ENCODE data around the gene NUP37.
A peak's percentile ranks its signal among the peaks of the same experiment; 100 is the strongest.
"Not testable (repeated sequence)": the region's sequence is repeated elsewhere in the genome, so short reads cannot be mapped to it uniquely, and the experiment has no call there.

Gene NUP37

GRCh38 chr12:102119674-102120563, at the start of gene NUP37, which contains the start of gene PARPBP:
Gene NUP37 (minus strand): TSS chr12:102120114. CDS start chr12:102118518, 1,596 bp downstream.
Gene PARPBP (plus strand): TSS chr12:102120183. CDS start chr12:102123889, 3,706 bp downstream.
- Mint-ChIP-seq H3K4me3 (peak within 1 kb of the TSS; percentile 90), H3K27ac (peak within 1 kb of the TSS; percentile 91), H3K27me3 (no peaks in the 10 kb centered on the region), H3K36me3 (ENCODE audit: low read depth) (peaks cover 14% of the 10 kb centered on the region), H3K9me3 (no peaks in the 10 kb centered on the region), H3K4me1 (ENCODE audit: low read depth) (peaks cover 21% of the 10 kb centered on the region)
- intact Hi-C loops (cut with micrococcal nuclease): loop anchor here (1.0 kb wide), 1 partner anchor 58 kb away; no protein-coding TSS in a partner anchor

- H3K9me3 Mint-ChIP-seq: no peaks in the 10 kb centered on the region
- no peak overlapping the region for H3K4me3 Mint-ChIP-seq
- no peaks in the 10 kb centered on the region for H3K27me3 Mint-ChIP-seq
- no peak overlapping the region for H3K27ac Mint-ChIP-seq
- intact Hi-C loops (cut with micrococcal nuclease): no loop called here
- peaks cover 15% of the 10 kb centered on the region for H3K4me1 Mint-ChIP-seq (ENCODE audit: low read depth)
- H3K36me3 Mint-ChIP-seq (ENCODE audit: low read depth): no peaks in the 10 kb centered on the region
Measured at GRCh38 chr12:102167821-102168604, 48.1 kb upstream of the NUP37 start.

- Mint-ChIP-seq H3K4me3 (no peak overlapping the region), H3K4me1 (ENCODE audit: low read depth) (peaks cover 7% of the 10 kb centered on the region), H3K36me3 (ENCODE audit: low read depth) (no peaks in the 10 kb centered on the region), H3K27me3 (no peaks in the 10 kb centered on the region), H3K9me3 (no peaks in the 10 kb centered on the region), H3K27ac (no peak overlapping the region)
- intact Hi-C loops (cut with micrococcal nuclease): no loop called here
Measured at GRCh38 chr12:102163383-102163782, 43.5 kb upstream of the NUP37 start.

- intact Hi-C loops (cut with micrococcal nuclease); H3K9me3 Mint-ChIP-seq; H3K4me1 Mint-ChIP-seq (ENCODE audit: low read depth); H3K27me3 Mint-ChIP-seq; H3K27ac Mint-ChIP-seq; H3K36me3 Mint-ChIP-seq (ENCODE audit: low read depth); H3K4me3 Mint-ChIP-seq: not testable (repeated sequence)
Measured at GRCh38 chr12:102155206-102155605, 35.3 kb upstream of the NUP37 start.

- H3K4me3 Mint-ChIP-seq; H3K27me3 Mint-ChIP-seq; H3K27ac Mint-ChIP-seq; H3K4me1 Mint-ChIP-seq (ENCODE audit: low read depth); H3K36me3 Mint-ChIP-seq (ENCODE audit: low read depth); intact Hi-C loops (cut with micrococcal nuclease); H3K9me3 Mint-ChIP-seq: not testable (repeated sequence)
Measured at GRCh38 chr12:102147062-102147587, 27.2 kb upstream of the NUP37 start.

GRCh38 chr12:102144221-102144620, 24.3 kb upstream of the NUP37 start:
- Mint-ChIP-seq H3K27ac (no peak overlapping the region), H3K4me3 (no peak overlapping the region), H3K9me3 (no peaks in the 10 kb centered on the region), H3K4me1 (ENCODE audit: low read depth) (no peaks in the 10 kb centered on the region), H3K27me3 (no peaks in the 10 kb centered on the region), H3K36me3 (ENCODE audit: low read depth) (peaks cover 10% of the 10 kb centered on the region)
- intact Hi-C loops (cut with micrococcal nuclease): no loop called here

- H3K27me3 Mint-ChIP-seq; H3K4me1 Mint-ChIP-seq (ENCODE audit: low read depth); H3K27ac Mint-ChIP-seq; intact Hi-C loops (cut with micrococcal nuclease); H3K4me3 Mint-ChIP-seq; H3K36me3 Mint-ChIP-seq (ENCODE audit: low read depth); H3K9me3 Mint-ChIP-seq: not testable (repeated sequence)
Measured at GRCh38 chr12:102142866-102143373, 23.0 kb upstream of the NUP37 start.

GRCh38 chr12:102137619-102138018, 17.7 kb upstream of the NUP37 start:
- intact Hi-C loops (cut with micrococcal nuclease); H3K9me3 Mint-ChIP-seq; H3K27ac Mint-ChIP-seq; H3K4me1 Mint-ChIP-seq (ENCODE audit: low read depth); H3K4me3 Mint-ChIP-seq; H3K27me3 Mint-ChIP-seq: not testable (repeated sequence)
- peaks cover 22% of the 10 kb centered on the region for H3K36me3 Mint-ChIP-seq (ENCODE audit: low read depth)

- H3K27ac Mint-ChIP-seq; H3K27me3 Mint-ChIP-seq; H3K4me1 Mint-ChIP-seq (ENCODE audit: low read depth); H3K9me3 Mint-ChIP-seq; intact Hi-C loops (cut with micrococcal nuclease); H3K4me3 Mint-ChIP-seq: not testable (repeated sequence)
- H3K36me3 Mint-ChIP-seq (ENCODE audit: low read depth): peaks cover 11% of the 10 kb centered on the region
Measured at GRCh38 chr12:102131442-102131841, 11.5 kb upstream of the NUP37 start.

GRCh38 chr12:102130720-102131119, 10.8 kb upstream of the NUP37 start:
- H3K27me3 Mint-ChIP-seq; H3K27ac Mint-ChIP-seq; H3K4me3 Mint-ChIP-seq; H3K9me3 Mint-ChIP-seq; intact Hi-C loops (cut with micrococcal nuclease); H3K4me1 Mint-ChIP-seq (ENCODE audit: low read depth): not testable (repeated sequence)
- H3K36me3 Mint-ChIP-seq (ENCODE audit: low read depth): peaks cover 11% of the 10 kb centered on the region

GRCh38 chr12:102121328-102121727, 1.4 kb upstream of the NUP37 start:
- H3K27me3 Mint-ChIP-seq; H3K27ac Mint-ChIP-seq; intact Hi-C loops (cut with micrococcal nuclease); H3K9me3 Mint-ChIP-seq; H3K4me3 Mint-ChIP-seq; H3K36me3 Mint-ChIP-seq (ENCODE audit: low read depth): not testable (repeated sequence)
- peaks cover 21% of the 10 kb centered on the region for H3K4me1 Mint-ChIP-seq (ENCODE audit: low read depth)

GRCh38 chr12:102120886-102121285, 972 bp upstream of the NUP37 start:
- Mint-ChIP-seq H3K27me3 (no peaks in the 10 kb centered on the region), H3K36me3 (ENCODE audit: low read depth) (peaks cover 12% of the 10 kb centered on the region), H3K4me1 (ENCODE audit: low read depth) (peaks cover 21% of the 10 kb centered on the region), H3K9me3 (no peaks in the 10 kb centered on the region), H3K4me3 (no peak overlapping the region), H3K27ac (no peak overlapping the region)
- intact Hi-C loops (cut with micrococcal nuclease): loop anchor here (1.0 kb wide), 1 partner anchor 59 kb away; no protein-coding TSS in a partner anchor

GRCh38 chr12:102120564-102120873, 605 bp upstream of the NUP37 start:
- Mint-ChIP-seq H3K27me3 (no peaks in the 10 kb centered on the region), H3K4me3 (peak overlapping the region; percentile 90), H3K27ac (peak overlapping the region; percentile 91), H3K36me3 (ENCODE audit: low read depth) (peaks cover 14% of the 10 kb centered on the region), H3K4me1 (ENCODE audit: low read depth) (peaks cover 21% of the 10 kb centered on the region), H3K9me3 (no peaks in the 10 kb centered on the region)
- intact Hi-C loops (cut with micrococcal nuclease): loop anchor here (1.0 kb wide), 1 partner anchor 58 kb away; no protein-coding TSS in a partner anchor

- Mint-ChIP-seq H3K4me1 (ENCODE audit: low read depth) (peaks cover 21% of the 10 kb centered on the region), H3K27me3 (no peaks in the 10 kb centered on the region), H3K27ac (no peak overlapping the region), H3K36me3 (ENCODE audit: low read depth) (peaks cover 14% of the 10 kb centered on the region), H3K4me3 (no peak overlapping the region), H3K9me3 (no peaks in the 10 kb centered on the region)
- intact Hi-C loops (cut with micrococcal nuclease): no loop called here
Measured at GRCh38 chr12:102118874-102119273, 1.0 kb downstream of the NUP37 start.

Data from dendritic cell treated with granulocyte-macrophage colony-stimulating factor and Interleukin-4, amounts not matched to agents 40 ng/mL and 50 ng/mL, for 4 days (primary cell).